Peyer's patch (tissue), 4 donors: Measurements from ENCODE around the gene P2RY14.

Experiments used
- POLR2A ChIP-seq, 2 donors: fragments of 450-650 bp; IDR thresholded peaks; one replicate each; pipeline ENCODE4 v1.5.1; 2017; ENCODE audit warnings: antibody characterized with exemption in 2 of 2, mild to moderate bottlenecking in 2 of 2, moderate library complexity in 2 of 2
- TF ChIP-seq, protein P1 (sequence below), 6 experiments: fragments of 450-650 bp in 4 of 6; fragments of 200-600 bp in 2 of 6; sonication (generic) in 1 of 6; IDR thresholded peaks; one replicate each; pipeline ENCODE4 v1.5.1; 2017 to 2019; ENCODE audit warnings: antibody characterized with exemption in 6 of 6, mild to moderate bottlenecking in 3 of 6, moderate library complexity in 1 of 6

DNA sequence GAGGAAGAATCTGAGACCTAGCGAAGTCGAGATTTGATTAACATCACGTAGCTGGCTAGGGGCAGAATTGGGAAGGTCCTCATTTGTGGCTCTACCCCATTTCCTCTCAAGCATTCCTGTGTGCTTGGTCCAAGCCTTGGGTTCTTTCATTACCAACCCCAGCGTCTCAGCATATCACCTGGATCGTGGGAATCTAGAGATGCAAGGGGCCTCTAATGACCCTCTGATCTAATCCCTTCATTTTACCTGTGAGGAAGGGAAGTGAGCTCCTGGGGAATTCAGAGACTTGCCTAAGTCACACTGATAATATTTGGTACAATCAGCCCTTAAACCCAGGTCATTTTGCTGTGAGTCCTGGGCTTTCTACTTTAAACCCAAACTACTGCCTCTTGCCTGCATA lies 36.3 kb upstream of the P2RY14 start:
- TF ChIP-seq, protein P1, sequence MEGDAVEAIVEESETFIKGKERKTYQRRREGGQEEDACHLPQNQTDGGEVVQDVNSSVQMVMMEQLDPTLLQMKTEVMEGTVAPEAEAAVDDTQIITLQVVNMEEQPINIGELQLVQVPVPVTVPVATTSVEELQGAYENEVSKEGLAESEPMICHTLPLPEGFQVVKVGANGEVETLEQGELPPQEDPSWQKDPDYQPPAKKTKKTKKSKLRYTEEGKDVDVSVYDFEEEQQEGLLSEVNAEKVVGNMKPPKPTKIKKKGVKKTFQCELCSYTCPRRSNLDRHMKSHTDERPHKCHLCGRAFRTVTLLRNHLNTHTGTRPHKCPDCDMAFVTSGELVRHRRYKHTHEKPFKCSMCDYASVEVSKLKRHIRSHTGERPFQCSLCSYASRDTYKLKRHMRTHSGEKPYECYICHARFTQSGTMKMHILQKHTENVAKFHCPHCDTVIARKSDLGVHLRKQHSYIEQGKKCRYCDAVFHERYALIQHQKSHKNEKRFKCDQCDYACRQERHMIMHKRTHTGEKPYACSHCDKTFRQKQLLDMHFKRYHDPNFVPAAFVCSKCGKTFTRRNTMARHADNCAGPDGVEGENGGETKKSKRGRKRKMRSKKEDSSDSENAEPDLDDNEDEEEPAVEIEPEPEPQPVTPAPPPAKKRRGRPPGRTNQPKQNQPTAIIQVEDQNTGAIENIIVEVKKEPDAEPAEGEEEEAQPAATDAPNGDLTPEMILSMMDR (IDR thresholded peaks at IDR 0.05): no peak
- no peak for TF ChIP-seq POLR2A (IDR thresholded peaks at IDR 0.05)
